ENCODE measurements around the gene MKI67.
"Not testable (repeated sequence)": the region's sequence is repeated elsewhere in the genome, so short reads cannot be mapped to it uniquely, and the experiment has no call there.

MKI67 gene

DNA sequence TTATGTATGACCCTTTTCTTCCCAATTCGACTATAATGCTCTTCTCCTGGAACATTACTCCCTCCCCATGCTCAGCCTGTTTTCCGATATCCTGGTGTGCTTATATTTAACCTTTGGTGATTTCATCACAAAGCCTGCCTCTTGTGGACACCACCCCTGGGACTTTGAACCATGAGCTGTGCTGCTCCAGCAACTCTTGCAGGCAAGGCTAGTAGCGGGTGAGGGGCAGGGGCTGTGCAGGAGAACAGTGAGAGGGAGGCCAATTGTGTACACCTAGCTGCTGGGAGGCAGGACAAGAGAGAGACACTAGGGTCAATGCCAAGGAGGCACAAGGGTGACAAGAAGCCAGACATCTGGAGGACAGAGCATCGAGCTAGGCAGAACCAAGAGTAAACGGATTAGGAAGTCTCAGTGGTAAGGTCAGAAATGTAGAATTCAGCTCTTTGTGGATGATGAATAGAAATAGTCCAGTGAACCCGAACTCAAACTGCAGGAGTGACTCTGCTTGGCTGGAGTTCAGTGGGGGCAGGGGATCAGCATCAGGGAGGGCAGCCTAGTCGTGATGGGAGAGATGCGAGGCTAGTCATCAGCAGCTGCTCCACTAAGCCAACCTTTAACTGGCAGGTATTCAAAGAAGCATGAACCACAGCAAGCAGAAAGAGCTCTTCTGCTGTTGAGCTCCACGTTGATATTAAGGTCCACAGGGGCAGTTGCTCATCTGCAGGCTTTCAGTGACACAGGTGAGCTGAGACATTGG lies 31.0 kb upstream of the MKI67 start:
- no peak for DNase-seq
- Mint-ChIP-seq H3K36me3 (ENCODE audit: low read depth) (no peaks in the 10 kb centered on the region), H3K4me3 (no peak overlapping the region), H3K27me3 (peaks cover 3% of the 10 kb centered on the region), H3K4me1 (ENCODE audit: low read depth) (peaks cover 6% of the 10 kb centered on the region), H3K27ac (no peak overlapping the region), H3K9me3 (no peaks in the 10 kb centered on the region)

DNA sequence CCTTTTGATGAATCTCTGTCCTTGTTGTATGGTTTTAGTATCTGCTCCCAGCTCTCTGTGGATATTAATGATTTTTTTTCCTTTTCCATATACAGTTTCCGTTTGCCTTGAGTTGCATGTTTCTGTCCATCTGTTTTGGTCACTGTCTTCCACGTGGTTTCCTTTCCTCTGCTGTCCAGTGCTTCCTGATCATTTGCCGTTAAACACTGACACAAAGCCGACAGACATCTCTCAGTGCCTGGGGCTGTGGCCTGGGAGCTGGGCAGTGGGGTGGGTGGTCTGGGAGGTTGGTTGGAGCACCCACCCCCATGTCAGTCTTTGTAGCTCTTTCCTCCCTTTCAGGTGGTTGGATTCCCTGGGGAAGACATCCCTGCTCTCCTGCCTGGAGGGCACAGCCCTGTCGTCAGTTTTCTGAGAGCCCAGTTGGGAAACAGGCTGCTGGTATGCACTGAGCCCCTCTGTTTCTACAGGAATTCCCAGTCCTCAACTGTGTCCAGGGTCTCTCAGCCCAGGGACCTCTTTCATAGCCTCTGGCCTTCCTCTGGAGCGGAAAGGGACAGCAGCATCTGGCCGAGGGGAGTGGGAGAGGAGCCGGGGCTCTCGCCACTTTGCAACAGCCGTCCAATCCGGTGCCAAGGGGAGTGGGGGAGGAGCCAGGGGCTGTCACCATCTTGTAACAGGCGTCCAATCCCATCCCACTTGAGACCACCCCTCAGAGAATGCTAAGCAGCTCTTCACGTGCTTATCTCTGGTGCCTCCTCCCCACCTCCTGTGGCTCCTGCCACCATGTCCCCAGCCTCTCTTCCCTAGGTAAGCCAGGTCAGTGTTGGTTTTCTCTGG lies 26.7 kb upstream of the MKI67 start:
- peaks cover 4% of the 10 kb centered on the region for H3K4me1 Mint-ChIP-seq (ENCODE audit: low read depth)
- H3K27ac Mint-ChIP-seq = no peak overlapping the region
- peaks cover 3% of the 10 kb centered on the region for H3K27me3 Mint-ChIP-seq
- no peak overlapping the region for H3K4me3 Mint-ChIP-seq
- no peak for DNase-seq
- no peaks in the 10 kb centered on the region for H3K9me3 Mint-ChIP-seq
- H3K36me3 Mint-ChIP-seq (ENCODE audit: low read depth) = no peaks in the 10 kb centered on the region

DNA sequence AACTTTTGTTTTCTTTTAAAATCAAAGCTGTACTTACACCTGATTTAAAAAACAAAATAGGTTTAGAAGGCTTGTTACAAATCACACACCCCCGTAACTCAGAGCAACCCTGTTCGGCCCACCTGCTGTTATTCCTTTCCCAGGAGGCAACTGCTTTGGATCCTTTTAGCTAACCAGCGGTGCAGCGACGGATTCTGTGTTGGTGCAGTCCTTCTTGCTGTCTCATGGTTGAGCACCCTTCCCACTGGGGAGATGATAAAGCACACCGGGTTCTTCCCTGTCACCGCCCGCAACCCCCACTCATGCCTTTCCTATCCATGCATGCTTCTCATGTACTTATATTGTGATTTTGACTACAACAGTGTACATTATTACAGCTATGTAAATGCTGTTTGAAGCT lies 24.8 kb upstream of the MKI67 start:
- Mint-ChIP-seq H3K9me3 (peaks cover 11% of the 10 kb centered on the region), H3K27ac (no peak overlapping the region), H3K27me3 (peaks cover 3% of the 10 kb centered on the region), H3K36me3 (ENCODE audit: low read depth) (no peaks in the 10 kb centered on the region), H3K4me3 (no peak overlapping the region), H3K4me1 (ENCODE audit: low read depth) (peaks cover 20% of the 10 kb centered on the region)
- DNase-seq = no peak

DNA sequence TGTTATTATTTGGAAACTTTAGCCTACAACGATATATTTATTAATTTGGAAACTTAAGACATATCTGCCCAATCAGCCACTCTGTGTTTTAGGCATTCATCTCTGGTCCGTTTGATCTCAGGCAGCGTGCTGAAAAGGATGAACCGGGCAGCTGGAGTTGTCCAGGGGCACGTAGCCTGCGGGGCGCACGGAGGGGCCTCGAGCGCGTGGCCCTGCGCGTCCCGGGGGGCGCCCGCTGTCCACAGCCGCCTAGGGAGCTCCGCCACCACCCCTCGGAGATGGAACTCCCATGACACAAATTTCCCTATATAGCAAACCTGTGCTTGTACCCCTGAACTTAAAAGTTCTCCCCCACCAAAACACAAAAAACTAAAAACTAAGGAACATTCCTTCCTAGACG lies 24.3 kb upstream of the MKI67 start:
- peak overlapping the region; percentile 72 for H3K4me3 Mint-ChIP-seq
- no peaks in the 10 kb centered on the region for H3K36me3 Mint-ChIP-seq (ENCODE audit: low read depth)
- no peak for DNase-seq
- H3K9me3 Mint-ChIP-seq = peaks cover 15% of the 10 kb centered on the region
- H3K27ac Mint-ChIP-seq = no peak overlapping the region
- peaks cover 25% of the 10 kb centered on the region for H3K4me1 Mint-ChIP-seq (ENCODE audit: low read depth)
- peaks cover under 1% of the 10 kb centered on the region for H3K27me3 Mint-ChIP-seq

DNA sequence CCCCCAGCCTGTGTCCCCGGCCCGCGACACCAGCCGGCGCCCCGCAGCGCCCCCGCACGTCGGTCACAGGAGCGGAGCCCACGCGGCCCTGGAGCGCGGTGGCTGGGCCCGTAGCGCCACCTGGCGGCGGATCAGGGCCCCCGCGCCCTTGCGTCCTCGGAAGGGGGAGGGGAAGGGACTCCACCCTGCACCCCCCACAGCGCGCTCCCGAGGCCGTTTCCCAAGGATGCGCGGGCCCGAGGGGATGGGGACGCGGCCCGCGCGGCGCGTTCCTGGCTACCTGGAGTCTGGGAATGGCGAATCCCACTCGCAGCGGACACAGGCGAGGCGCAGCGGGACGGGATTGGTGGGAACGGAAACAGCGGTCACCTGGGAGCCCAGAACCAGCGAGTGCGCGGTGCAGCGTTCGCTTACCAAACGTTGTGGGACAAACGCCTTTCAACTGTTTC lies 23.8 kb upstream of the MKI67 start:
- Mint-ChIP-seq H3K27ac (no peak overlapping the region), H3K9me3 (peaks cover 19% of the 10 kb centered on the region), H3K4me1 (ENCODE audit: low read depth) (peaks cover 26% of the 10 kb centered on the region), H3K36me3 (ENCODE audit: low read depth) (no peaks in the 10 kb centered on the region), H3K27me3 (no peaks in the 10 kb centered on the region), H3K4me3 (peak overlapping the region; percentile 72)
- DNase-seq = peak; percentile 87

DNA sequence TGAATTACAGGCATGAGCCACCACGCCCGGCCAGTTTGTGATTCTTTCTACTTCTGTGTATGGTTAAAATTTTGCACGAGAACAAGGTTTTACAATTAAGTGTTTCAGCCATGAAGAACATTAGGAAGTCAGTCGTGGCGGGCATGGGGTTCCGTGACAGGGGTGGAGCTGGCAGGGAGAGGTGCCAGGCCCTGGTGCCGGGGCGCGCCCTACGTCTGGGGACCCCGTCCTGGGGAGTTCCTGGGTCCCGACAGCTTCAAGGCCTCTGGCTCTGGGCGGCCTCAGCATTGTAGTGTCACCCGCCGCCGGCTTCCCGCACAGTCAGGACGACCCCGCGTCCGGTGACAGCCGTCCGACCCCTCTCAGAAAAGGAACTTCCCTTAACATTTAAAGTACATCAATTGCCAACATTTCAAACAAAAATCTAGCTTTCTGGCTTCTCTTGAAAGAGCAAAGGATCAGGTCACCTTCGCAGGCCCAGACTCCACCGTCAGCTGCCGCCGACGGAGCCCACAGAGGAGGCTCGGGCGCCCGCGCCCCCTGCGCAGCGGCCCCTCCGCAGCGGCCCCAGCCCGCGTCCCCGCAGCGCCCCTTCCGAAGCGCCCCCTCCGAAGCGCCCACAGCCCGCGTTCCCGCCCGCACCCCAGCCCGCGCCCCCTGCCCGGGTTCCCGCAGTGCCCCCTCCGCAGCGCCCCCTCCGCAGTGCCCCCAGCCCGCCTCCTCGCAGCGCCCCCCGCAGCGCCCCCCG lies 23.2 kb upstream of the MKI67 start:
- Mint-ChIP-seq H3K27ac (no peak overlapping the region), H3K27me3 (no peaks in the 10 kb centered on the region), H3K9me3 (peaks cover 19% of the 10 kb centered on the region), H3K36me3 (ENCODE audit: low read depth) (no peaks in the 10 kb centered on the region), H3K4me1 (ENCODE audit: low read depth) (peaks cover 29% of the 10 kb centered on the region), H3K4me3 (peak overlapping the region; percentile 55)
- no peak for DNase-seq

DNA sequence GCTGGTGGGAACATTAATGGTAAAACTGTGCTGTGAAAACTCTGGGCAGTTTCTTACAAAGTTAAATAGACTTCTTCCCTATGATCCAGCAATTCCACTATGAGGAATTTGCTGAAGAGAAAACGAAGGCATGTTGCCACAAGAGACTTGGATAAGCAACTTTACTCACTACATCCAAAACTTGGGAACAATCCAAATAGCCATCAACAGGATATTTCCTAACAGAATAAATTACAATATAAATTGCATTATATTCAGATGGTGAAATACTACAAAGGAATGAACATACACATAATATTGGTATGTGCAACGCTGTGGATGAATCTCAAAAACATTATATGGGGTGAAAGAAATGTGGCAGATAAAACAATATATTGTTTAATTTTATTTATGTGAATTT lies 21.4 kb upstream of the MKI67 start:
- Mint-ChIP-seq H3K27me3 (no peaks in the 10 kb centered on the region), H3K4me1 (ENCODE audit: low read depth) (peaks cover 30% of the 10 kb centered on the region), H3K27ac (peak overlapping the region; percentile 55), H3K4me3 (no peak overlapping the region), H3K36me3 (ENCODE audit: low read depth) (no peaks in the 10 kb centered on the region), H3K9me3 (peaks cover 19% of the 10 kb centered on the region)
- DNase-seq = no peak

DNA sequence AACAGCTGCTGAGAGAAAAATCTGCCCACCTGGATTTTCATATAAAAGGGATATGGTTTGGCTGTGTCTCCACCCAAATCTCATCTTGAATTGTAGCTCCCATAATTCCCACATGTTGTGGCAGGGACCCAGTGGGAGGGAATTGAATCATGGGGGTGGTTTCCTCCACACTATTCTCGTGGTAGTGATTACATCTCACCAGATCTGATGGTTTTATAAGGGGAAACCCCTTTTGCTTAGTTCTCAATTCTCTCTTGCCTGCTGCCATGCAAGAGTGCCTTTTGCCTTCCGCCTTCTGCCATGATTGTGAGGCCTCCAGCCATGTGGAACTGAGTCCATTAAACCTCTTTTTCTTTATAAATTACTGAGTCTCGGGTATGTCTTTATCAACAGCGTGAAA lies 20.8 kb upstream of the MKI67 start:
- no peaks in the 10 kb centered on the region for H3K27me3 Mint-ChIP-seq
- H3K36me3 Mint-ChIP-seq (ENCODE audit: low read depth) = no peaks in the 10 kb centered on the region
- H3K27ac Mint-ChIP-seq = peak overlapping the region; percentile 55
- H3K9me3 Mint-ChIP-seq = peaks cover 19% of the 10 kb centered on the region
- DNase-seq = no peak
- H3K4me3 Mint-ChIP-seq = peak overlapping the region; percentile 7
- H3K4me1 Mint-ChIP-seq (ENCODE audit: low read depth) = peaks cover 30% of the 10 kb centered on the region

DNA sequence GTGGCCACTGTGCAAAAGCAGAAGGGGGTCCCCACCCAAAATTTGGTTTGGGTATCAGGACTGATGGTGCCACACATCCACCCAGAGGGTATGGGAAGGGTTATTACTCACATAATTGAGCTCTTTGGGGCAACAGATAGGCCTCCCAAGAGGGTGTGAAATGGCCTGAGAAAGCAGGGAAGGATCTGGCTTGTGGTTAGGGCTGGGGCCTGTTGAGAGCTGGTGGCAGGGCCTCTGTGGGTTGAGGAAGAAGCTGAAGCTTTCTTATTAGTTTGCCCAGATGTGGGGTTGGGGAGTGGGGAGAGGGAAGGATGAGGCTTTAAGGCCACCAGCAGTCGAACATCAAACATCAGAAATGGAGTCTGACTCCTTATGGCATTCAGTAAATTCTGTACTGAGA lies 18.3 kb upstream of the MKI67 start:
- H3K27me3 Mint-ChIP-seq = no peaks in the 10 kb centered on the region
- no peak for DNase-seq
- H3K4me1 Mint-ChIP-seq (ENCODE audit: low read depth) = peaks cover 30% of the 10 kb centered on the region
- H3K4me3 Mint-ChIP-seq = no peak overlapping the region
- peaks cover 19% of the 10 kb centered on the region for H3K9me3 Mint-ChIP-seq
- no peak overlapping the region for H3K27ac Mint-ChIP-seq
- H3K36me3 Mint-ChIP-seq (ENCODE audit: low read depth) = no peaks in the 10 kb centered on the region

DNA sequence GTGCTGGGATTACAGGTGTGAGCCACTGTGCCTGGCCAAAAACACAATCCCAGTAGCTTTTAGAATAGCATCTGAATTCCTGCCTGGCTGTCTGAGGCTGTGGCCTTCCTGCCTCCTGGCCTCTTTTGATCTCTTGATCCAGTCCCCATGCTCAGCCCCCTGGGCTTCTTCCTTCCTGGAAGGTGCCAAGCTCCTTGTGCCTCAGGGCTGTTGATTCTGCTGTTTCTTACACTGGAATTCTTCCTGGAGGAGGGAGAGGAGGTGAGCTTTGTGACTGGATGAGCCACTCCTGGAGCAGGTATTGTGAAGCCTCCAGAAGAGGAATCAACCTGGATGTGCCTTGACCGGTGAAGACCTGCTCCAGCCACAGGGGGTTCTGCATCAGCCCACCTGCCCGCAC lies 17.3 kb upstream of the MKI67 start:
- Mint-ChIP-seq H3K4me3 (no peak overlapping the region), H3K27me3 (no peaks in the 10 kb centered on the region), H3K36me3 (ENCODE audit: low read depth) (no peaks in the 10 kb centered on the region), H3K9me3 (peaks cover 19% of the 10 kb centered on the region), H3K4me1 (ENCODE audit: low read depth) (peaks cover 27% of the 10 kb centered on the region), H3K27ac (no peak overlapping the region)
- no peak for DNase-seq

DNA sequence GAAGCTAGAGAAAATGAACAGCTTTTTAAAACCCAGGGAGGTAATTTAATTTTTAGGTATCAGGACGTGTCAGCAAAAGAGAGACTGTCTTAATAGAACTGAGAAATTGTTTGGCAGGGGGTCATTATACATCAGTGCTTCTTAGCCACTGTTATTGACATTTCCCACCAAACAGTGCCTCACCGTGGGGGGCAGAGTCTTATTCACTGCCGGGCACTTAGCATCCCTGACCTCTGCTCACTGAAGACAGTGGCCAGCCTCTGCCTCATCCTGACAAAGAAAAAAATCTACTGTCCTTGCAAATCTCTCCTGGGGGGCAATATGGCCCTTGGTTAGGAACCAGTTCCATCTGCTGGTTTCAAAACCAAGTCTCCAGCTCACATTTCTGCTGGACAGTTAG lies 14.2 kb upstream of the MKI67 start:
- Mint-ChIP-seq H3K36me3 (ENCODE audit: low read depth) (no peaks in the 10 kb centered on the region), H3K9me3 (peaks cover 2% of the 10 kb centered on the region), H3K27ac (no peak overlapping the region), H3K4me3 (no peak overlapping the region), H3K27me3 (no peaks in the 10 kb centered on the region), H3K4me1 (ENCODE audit: low read depth) (peaks cover 4% of the 10 kb centered on the region)
- no peak for DNase-seq

DNA sequence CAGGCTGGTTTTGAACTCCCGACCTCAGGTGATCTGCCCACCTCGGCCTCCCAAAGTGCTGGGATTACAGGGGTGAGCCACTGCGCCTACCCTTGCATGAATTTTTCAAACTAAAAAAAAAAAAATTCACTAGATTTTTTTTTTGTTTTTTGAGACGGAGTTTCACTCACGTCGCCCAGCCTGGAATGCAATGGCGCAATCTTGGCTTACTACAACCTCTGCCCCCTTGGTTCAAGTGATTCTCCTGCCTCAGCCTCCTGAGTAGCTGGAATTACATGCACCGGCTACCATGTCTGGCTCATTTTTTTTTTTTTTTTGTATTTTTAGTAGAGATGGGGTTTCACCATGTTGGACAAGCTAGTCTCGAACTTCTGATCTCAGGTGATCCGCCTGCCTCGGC lies 12.2 kb upstream of the MKI67 start:
- DNase-seq; H3K9me3 Mint-ChIP-seq; H3K36me3 Mint-ChIP-seq (ENCODE audit: low read depth); H3K27me3 Mint-ChIP-seq; H3K4me3 Mint-ChIP-seq; H3K27ac Mint-ChIP-seq; H3K4me1 Mint-ChIP-seq (ENCODE audit: low read depth): not testable (repeated sequence)

DNA sequence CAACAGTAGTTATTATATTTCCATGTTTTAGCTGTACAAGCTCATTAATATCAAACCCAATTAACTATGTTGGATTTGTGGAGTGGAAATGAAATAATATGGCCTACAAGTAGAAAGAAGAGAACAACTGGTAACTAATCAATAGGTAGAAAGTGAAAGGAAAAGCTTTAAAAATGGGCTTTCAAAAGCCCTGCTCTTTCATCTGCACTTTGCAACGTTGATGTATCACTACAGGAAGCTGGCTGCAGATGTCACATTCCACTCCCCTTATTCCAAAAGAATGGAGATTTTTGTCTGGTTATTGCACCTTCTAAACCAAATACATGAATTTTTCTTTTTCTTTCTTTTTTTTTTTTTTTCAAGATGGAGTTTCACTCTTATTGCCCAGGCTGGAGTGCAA lies 11.7 kb upstream of the MKI67 start:
- no peak overlapping the region for H3K27ac Mint-ChIP-seq
- H3K4me3 Mint-ChIP-seq = no peak overlapping the region
- no peak for DNase-seq
- H3K9me3 Mint-ChIP-seq = no peaks in the 10 kb centered on the region
- H3K4me1 Mint-ChIP-seq (ENCODE audit: low read depth) = no peaks in the 10 kb centered on the region
- no peaks in the 10 kb centered on the region for H3K27me3 Mint-ChIP-seq
- H3K36me3 Mint-ChIP-seq (ENCODE audit: low read depth) = no peaks in the 10 kb centered on the region

DNA sequence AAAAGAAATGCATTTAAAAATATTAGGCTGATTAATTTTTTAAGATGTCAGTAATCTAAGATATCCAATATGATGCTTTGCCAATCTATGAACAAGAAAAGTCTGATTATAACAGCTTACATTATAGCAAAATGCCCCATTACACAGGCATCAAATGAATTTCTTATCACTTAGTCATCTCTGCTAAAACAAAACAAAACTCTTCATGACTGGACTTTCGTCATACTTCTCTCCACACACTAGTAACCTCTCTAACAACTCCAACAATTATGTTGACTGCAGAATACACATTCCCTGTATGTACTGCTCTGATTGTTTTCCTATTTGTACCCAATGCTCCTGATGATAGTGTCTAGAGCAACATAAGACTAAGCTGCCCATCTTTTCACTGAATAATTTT lies 3.8 kb upstream of the MKI67 start:
- Mint-ChIP-seq H3K27me3 (peaks cover 5% of the 10 kb centered on the region), H3K4me3 (no peak overlapping the region), H3K36me3 (ENCODE audit: low read depth) (peaks cover 6% of the 10 kb centered on the region), H3K9me3 (no peaks in the 10 kb centered on the region), H3K4me1 (ENCODE audit: low read depth) (peaks cover 14% of the 10 kb centered on the region), H3K27ac (peak overlapping the region; percentile 9)
- no peak for DNase-seq
